ENCODE data around the gene CDCA4. TPM values are rescaled to one million over a fixed set of nuclear protein-coding genes. Genes with fewer than 3 reads are reported as not detected.

CDCA4 gene
- total and polyA plus RNA-seq, 10 of the 15 experiments (the other 5 are each of a cell fraction or from before 2014, with no cell fraction given) = 10.4 to 64.0 (median 52.1) TPM

GRCh38 chr14:104993808-104994591 is 26.9 kb downstream of the CDCA4 start:
- intact Hi-C loops (cut with micrococcal nuclease; ENCODE audit: unreplicated experiment) (no loop called here), in situ Hi-C loops (cut with MboI) (no loop called here)
- RAD21 ChIA-PET (ENCODE audit: unreplicated experiment) = interaction anchor here (1.6 kb wide), 1 partner anchor 10 kb away, joined by 4 read pairs; no protein-coding TSS in a partner anchor
- no peak overlapping the region for H2AFZ ChIP-seq (ENCODE audit: control insufficient read depth, low read depth, low read length)
- no peak overlapping the region for H3K27ac ChIP-seq (ENCODE audit: control insufficient read depth, insufficient read depth)
- no TSS peak for BruUV-seq (replicated peaks)
- 73% methylated on average over 22 of the region's 22 CpGs for WGBS (ENCODE audit: insufficient coverage, insufficient replicate concordance, low lambda C conversion rate, missing lambda C conversion rate)
- no peaks in the 10 kb centered on the region for H3K9me3 ChIP-seq (replicated peaks; ENCODE audit: control insufficient read depth, insufficient read depth, low read length)
- SMC1A ChIA-PET (ENCODE audit: uncharacterized antibody, unreplicated experiment) = interaction anchor here (1.1 to 1.4 kb wide), 2 partner anchors 10 to 51 kb away, joined by 3 read pairs; no protein-coding TSS in a partner anchor
- H3K4me3 ChIP-seq = no peak overlapping the region
- H3K36me3 ChIP-seq (ENCODE audit: control insufficient read depth in 2 of 2, insufficient read depth in 2 of 2, low read length in 1 of 2) = no peaks in the 10 kb centered on the region
- H3K4me1 ChIP-seq (ENCODE audit: control insufficient read depth, insufficient read depth, low read length) = no peaks in the 10 kb centered on the region
- no peaks in the 10 kb centered on the region for H3K79me2 ChIP-seq (ENCODE audit: control insufficient read depth, insufficient read depth, low read length)
- no peak for DNase-seq (ENCODE audit: low read depth, low spot score)
- no peak for ATAC-seq
- H3K4me2 ChIP-seq (ENCODE audit: control insufficient read depth, insufficient read depth) = no peak overlapping the region
- POLR2A ChIA-PET = no interaction called here
- no peaks in the 10 kb centered on the region for H4K20me1 ChIP-seq (ENCODE audit: control insufficient read depth, insufficient read depth)
- CTCF ChIA-PET = interaction anchor here (1.0 to 1.3 kb wide), 2 partner anchors 44 to 52 kb away, joined by 3 to 4 read pairs; no protein-coding TSS in a partner anchor
- H3K27me3 ChIP-seq (replicated peaks in 1 of 2; ENCODE audit: control insufficient read depth in 2 of 2, insufficient read depth in 2 of 2, low read length in 1 of 2) = no peaks in the 10 kb centered on the region
- no peak for FAIRE-seq
- no peak overlapping the region for H3K9ac ChIP-seq (ENCODE audit: control insufficient read depth, insufficient read depth, low read length)
- TF ChIP-seq ZSCAN29 (IDR thresholded peaks at IDR 0.05) = no peak
- TF ChIP-seq SMARCA5 (IDR thresholded peaks at IDR 0.05) = no peak
- TF ChIP-seq SMAD1 (IDR thresholded peaks at IDR 0.05; ENCODE audit: low read depth, partially characterized antibody) = no peak
- TF ChIP-seq RFX5 (IDR thresholded peaks at IDR 0.05; ENCODE audit: low read depth, low read length) = no peak
- no peak for TF ChIP-seq BHLHE40 (IDR thresholded peaks at IDR 0.05; ENCODE audit: borderline replicate concordance in 1 of 2, low read depth in 2 of 2, low read length in 1 of 2)
- no peak for TF ChIP-seq MTA2 (IDR thresholded peaks at IDR 0.05; ENCODE audit: low read depth)
- TF ChIP-seq ZBTB11 (CRISPR knock-in tag; IDR thresholded peaks at IDR 0.05) = no peak
- no peak for TF ChIP-seq IKZF1 (conservative IDR thresholded peaks at IDR 0.05)
- no peak for TF ChIP-seq KLF5 (IDR thresholded peaks at IDR 0.05; ENCODE audit: partially characterized antibody)
- TF ChIP-seq REST (IDR thresholded peaks at IDR 0.05; ENCODE audit: low read depth, low read length) = no peak
- no peak for TF ChIP-seq RELB (IDR thresholded peaks at IDR 0.05; ENCODE audit: low read depth)
- no peak for TF ChIP-seq IKZF2 (IDR thresholded peaks at IDR 0.05)
- TF ChIP-seq ZNF384 (IDR thresholded peaks at IDR 0.05; ENCODE audit: borderline replicate concordance, low read depth, low read length) = no peak

Data from GM12878 (cell line).